Fibroblast of the conjunctiva (primary cell): Measurements from ENCODE around the gene AP1G1.

Source experiments
- DNase-seq: peaks from one replicate; pipeline ENCODE4 v3.0.0-alpha.2; 2010; ENCODE audit warnings: low read depth

The AP1G1 gene

GRCh38 chr16:71754108-71754507 lies 54.5 kb downstream of the AP1G1 start:
- no peak for DNase-seq

- DNase-seq: no peak
These were observed 60.4 kb downstream of the AP1G1 start for GRCh38 chr16:71748226-71748625.

- no peak for DNase-seq
These were observed 62.1 kb downstream of the AP1G1 start for GRCh38 chr16:71746442-71747046.

DNA sequence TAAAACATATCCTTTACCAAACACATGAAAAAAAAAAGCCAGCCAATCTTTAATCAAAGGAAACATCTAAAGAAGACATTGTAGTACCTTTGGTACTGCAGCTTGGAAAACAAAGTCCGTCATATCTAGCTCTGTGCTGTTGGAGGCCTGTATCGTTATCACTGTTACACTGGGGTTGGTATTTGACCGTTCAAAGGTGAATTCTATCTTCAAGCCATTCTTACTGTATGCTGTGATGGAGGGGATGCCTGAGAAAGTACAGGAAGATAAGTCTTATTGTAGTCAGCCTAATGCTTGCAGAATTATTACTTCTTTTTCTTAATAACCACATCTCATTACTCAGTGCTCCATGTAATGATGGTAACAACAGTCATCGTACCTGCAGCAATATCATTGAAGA lies 69.8 kb downstream of the AP1G1 start:
- DNase-seq: no peak

GRCh38 chr16:71737501-71737900 lies 71.1 kb downstream of the AP1G1 start:
- DNase-seq: no peak

DNA sequence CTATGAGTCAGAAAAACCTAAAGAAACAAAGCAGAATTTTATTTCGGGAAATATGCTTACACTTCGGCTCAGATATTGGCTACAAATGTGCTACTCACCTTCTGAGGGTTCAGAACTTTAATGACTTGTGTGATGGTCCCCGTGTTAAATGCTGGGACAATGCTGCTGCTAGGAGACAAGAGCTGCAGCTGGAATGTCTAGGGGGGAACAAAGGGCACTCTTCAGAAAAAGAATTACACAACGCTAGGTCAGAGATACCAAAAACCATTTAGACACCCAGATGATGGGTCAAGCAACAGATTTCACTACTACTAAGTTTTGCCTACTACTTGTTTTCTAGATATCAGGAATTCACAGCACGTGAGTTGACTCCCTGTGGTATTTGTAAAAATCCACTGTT lies 74.1 kb downstream of the AP1G1 start:
- no peak for DNase-seq

- DNase-seq: no peak
These were observed 76.0 kb downstream of the AP1G1 start for GRCh38 chr16:71732587-71732986.

- no peak for DNase-seq
These were observed 80.9 kb downstream of the AP1G1 start for GRCh38 chr16:71727551-71728324.

DNA sequence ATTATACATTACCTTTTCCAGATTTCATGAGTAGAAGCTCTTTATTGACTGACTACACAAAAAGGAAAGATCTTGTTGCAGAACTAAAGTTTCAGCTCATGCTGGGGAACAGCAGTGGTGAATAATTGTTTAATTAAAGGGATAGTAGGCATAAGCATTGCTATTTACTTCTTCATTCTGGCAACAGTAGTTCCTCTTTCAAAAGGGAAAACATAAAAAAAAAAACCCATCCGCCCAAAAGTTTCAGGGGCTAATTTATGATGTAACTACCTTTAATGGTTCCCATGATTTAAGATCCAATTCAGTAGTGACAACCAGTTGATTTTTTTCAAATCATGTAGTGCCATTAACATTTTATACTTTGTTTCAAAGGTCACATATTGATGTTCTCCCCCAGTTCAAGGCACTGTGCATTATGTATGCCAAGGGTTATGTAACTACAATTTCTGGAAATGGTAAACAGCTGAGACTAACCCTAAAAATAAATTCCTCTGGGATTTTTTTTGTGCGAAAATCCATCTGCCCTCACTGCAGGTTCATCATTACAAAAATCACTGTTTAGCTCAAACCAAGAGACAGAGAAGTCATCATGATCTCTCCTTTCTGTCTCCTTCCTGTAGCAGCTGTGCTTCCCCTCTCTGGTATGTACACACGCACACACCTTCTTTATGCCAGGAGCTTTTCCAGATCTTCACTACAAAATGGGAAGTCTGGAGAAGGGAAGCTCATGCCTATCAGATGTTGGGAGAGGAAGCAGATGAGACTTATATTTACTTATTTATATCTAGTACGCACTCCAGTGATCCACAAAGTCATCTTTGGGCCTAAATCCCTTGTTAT lies 81.9 kb downstream of the AP1G1 start:
- DNase-seq: no peak

GRCh38 chr16:71724320-71724751 lies 84.3 kb downstream of the AP1G1 start, which contains the start of gene PHLPP2:
Gene PHLPP2 (minus strand): TSS chr16:71724701. CDS start chr16:71714795, 9,906 bp downstream.
- no peak for DNase-seq

- no peak for DNase-seq
These were observed 84.9 kb downstream of the AP1G1 start for GRCh38 chr16:71723537-71724319.

GRCh38 chr16:71722801-71723536 lies 85.7 kb downstream of the AP1G1 start:
- peak; percentile 41 for DNase-seq

DNA sequence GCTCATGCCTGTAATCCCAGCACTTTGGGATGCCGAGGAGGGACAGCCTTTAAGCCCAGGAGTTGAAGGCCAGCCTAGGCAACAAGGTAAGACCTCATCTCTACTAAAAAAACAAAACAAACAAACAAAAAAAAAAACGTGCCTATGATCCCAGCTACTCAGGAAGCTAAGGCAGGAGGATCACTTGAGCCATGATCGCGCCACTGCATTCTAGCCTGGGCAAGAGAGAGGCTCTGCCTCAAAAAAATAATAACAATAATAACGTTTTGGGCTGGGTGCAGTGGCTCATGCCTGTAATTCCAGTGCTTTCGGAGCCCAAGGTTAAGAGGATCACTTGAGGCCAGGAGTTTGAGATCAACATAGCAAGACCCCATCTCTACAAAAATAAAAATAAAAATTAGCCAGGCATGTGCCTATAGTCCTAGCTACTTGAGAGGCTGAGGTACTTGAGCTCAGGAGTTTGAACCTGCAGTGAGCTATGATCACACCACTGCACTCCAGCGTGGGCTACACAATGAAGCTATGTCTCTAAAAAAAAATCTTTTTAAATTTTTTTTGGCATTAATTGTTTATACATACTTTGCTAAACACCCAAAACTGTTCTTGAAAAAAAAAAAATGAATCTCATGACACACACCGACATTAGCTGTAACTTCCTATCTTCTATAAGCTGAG lies 87.4 kb downstream of the AP1G1 start:
- DNase-seq: no peak

DNA sequence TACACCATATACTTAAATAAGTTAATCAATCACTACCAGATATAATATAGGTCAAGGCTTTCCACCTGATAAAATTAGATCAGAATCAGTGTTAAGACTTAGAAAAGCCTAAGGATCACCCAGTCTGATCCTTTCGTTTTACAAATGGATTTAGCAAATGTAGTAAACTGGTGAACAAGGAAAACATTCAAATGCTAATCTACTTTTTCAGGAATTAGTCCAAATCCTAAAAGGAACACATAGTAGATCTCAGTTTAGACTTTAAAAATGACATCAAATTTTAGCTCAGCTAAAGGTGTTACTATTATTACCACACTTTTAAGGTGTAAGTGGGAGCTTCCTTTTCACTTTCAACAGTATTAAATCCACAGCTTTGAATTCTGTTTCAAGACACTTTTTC lies 96.1 kb downstream of the AP1G1 start:
- no peak for DNase-seq

DNA sequence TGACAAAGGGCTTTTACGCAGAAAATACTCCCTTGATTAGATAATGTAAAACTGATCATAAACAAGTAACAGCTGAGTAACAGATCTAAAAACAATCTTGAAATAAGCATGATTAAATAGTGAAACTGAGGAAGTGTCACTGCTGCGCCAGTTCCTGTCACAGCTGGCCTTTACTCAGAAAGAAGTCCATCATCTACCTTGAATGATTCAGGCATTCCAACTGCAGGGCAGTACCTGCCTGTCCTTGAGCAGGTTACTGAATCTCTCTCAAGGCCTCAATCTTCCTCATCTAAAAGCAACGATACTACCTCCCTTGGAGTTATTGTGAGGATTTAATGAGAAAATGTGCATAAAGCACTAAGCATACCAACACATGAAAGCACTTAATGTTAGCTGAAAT lies 96.8 kb downstream of the AP1G1 start:
- DNase-seq: no peak

GRCh38 chr16:71709229-71709781 lies 99.3 kb downstream of the AP1G1 start:
- peak; percentile 47 for DNase-seq

DNA sequence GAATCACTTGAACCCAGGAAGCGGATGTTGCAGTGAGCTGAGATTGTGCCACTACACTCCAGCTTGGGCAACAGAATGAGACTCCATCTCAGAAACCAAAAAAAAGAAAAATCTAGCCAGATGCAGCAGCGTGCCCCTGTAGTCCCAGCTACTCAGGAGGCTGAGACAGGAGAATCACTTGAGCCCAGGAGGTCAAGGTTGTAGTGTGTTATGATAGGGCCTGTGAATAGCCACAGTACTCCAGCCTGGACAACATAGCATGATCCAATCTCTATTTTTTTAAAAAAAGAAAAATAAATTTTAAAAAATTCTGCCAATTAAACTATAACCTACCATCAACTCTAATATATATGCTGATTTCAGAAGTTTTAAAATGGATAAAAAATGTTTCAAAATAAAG lies 99.9 kb downstream of the AP1G1 start:
- DNase-seq: no peak

DNA sequence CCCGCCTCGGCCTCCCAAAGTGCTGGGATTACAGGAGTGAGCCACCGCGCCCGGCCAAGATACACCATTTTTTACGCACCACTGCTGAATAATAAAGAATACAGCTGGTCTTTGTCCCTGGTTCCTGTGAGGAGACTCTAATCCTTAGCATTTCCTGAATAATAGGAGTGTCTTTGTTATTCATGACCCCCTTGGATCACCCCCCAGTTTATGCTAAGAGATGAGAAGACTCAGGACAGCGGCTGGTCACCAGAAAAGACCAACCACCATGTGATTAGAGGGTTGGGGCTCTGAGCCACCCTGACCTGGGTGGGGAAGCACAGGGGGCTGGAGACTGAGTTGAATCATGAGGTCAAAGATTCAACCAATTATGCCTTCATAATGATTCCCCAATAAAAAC lies 101.4 kb downstream of the AP1G1 start:
- no peak for DNase-seq

DNA sequence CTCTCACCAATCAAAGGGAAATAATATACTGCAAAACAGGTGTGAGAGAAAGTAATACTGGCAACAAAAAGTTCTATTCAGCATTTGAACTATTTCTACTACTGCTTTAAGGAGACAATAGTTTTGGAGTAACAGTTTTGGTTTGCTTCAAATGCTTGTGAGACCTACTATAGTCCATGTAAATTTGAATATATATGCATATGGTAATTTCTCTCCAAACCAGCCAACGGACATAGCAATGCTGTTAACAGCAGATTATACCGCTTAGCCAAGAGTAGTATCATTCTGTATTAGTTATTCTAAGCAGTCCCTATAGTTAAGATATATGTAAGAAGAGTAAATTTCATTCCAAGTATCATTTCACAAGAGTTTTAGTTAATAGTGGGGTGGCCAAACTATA lies 102.6 kb downstream of the AP1G1 start:
- no peak for DNase-seq

DNA sequence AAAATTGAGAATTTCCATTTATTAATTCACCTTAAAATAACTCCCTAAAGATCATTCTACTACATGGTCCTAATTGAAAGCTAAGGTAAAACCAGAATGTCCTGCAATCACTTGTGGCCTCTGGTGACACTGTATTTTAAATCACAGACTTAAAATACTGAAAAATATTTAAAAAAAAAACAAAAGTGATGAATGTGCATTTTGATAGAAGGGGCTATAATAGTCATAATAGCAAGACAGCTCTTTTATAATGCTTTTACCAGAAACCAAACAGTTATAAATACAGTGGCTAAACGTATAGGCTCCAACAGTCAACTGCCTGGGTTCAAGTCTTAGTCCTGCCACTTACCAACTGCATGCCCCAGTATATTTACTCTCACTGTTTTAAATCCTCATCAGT lies 105.3 kb downstream of the AP1G1 start:
- DNase-seq: no peak
